ENCODE data around the gene SELENOF. TPM values are rescaled to one million over a fixed set of nuclear protein-coding genes. Genes with fewer than 3 reads are reported as not detected.

SELENOF gene
- total and polyA plus RNA-seq, 10 of the 15 experiments (the other 5 are each of a cell fraction or from before 2014, with no cell fraction given): 98.7 to 254 (median 172) TPM

DNA sequence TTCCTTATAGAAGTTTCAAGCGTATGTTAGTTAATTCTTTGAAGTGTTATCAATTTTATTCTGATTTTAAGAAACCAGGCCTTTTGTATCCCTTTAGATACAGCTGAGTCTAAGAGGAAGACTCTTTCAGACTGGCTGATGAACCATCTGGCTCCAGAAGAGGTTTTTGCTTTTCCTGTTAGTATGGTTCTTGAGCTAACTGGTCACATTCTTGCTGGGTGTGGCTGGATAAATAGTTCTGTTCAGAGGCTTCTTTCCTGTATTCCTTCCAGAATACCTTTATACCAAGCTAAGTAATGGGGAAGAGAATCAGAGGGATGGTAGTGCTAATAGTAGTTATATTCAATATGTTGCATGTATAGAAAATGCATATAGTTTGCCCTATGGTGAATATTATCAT lies 13.0 kb upstream of the SELENOF start:
- RAD21 ChIA-PET (ENCODE audit: unreplicated experiment): no interaction called here

More for the DNA sequence above, 13.0 kb upstream of the SELENOF start:
- no TSS peak for BruUV-seq (replicated peaks)
- Histone ChIP-seq H3K4me3 (no peak overlapping the region), H3K27me3 (replicated peaks in 1 of 2; ENCODE audit: control insufficient read depth in 2 of 2, insufficient read depth in 2 of 2, low read length in 1 of 2) (no peaks in the 10 kb centered on the region), H3K4me1 (ENCODE audit: control insufficient read depth, insufficient read depth, low read length) (no peaks in the 10 kb centered on the region), H3K9ac (ENCODE audit: control insufficient read depth, insufficient read depth, low read length) (no peak overlapping the region), H2AFZ (ENCODE audit: control insufficient read depth, low read depth, low read length) (no peak overlapping the region), H3K36me3 (ENCODE audit: control insufficient read depth in 2 of 2, insufficient read depth in 2 of 2, low read length in 1 of 2) (no peaks in the 10 kb centered on the region), H3K9me3 (replicated peaks; ENCODE audit: control insufficient read depth, insufficient read depth, low read length) (peaks cover 19% of the 10 kb centered on the region), H3K4me2 (ENCODE audit: control insufficient read depth, insufficient read depth) (no peak overlapping the region), H3K79me2 (ENCODE audit: control insufficient read depth, insufficient read depth, low read length) (peaks cover 54% of the 10 kb centered on the region), H4K20me1 (ENCODE audit: control insufficient read depth, insufficient read depth) (no peaks in the 10 kb centered on the region), H3K27ac (ENCODE audit: control insufficient read depth, insufficient read depth) (no peak overlapping the region)
- TF ChIP-seq HCFC1 (IDR thresholded peaks at IDR 0.05; ENCODE audit: low read length) (no peak), BRCA1 (IDR thresholded peaks at IDR 0.05; ENCODE audit: low read depth, low read length) (no peak), MXI1 (IDR thresholded peaks at IDR 0.05; ENCODE audit: low read depth, low read length) (no peak), RUNX3 (IDR thresholded peaks at IDR 0.05; ENCODE audit: low read length) (no peak), MYC (IDR thresholded peaks at IDR 0.05; ENCODE audit: insufficient read depth, insufficient read length, insufficient replicate concordance, low read length, severe bottlenecking) (no peak), MTA2 (IDR thresholded peaks at IDR 0.05; ENCODE audit: low read depth) (no peak), ZZZ3 (IDR thresholded peaks at IDR 0.05; ENCODE audit: control insufficient read depth, insufficient read length, low read depth) (no peak), RAD51 (IDR thresholded peaks at IDR 0.05) (no peak), YBX1 (IDR thresholded peaks at IDR 0.05) (no peak), ELK1 (IDR thresholded peaks at IDR 0.05; ENCODE audit: low read depth, low read length) (no peak), JUNB (IDR thresholded peaks at IDR 0.05) (no peak), SUZ12 (IDR thresholded peaks at IDR 0.05; ENCODE audit: unreplicated experiment) (no peak), HDGF (IDR thresholded peaks at IDR 0.05) (no peak), FOS (IDR thresholded peaks at IDR 0.05; ENCODE audit: borderline replicate concordance, extremely low read depth, insufficient read length) (no peak), CUX1 (IDR thresholded peaks at IDR 0.05; ENCODE audit: insufficient replicate concordance, low read depth, low read length) (no peak)
- TF ChIP-seq, protein P1, sequence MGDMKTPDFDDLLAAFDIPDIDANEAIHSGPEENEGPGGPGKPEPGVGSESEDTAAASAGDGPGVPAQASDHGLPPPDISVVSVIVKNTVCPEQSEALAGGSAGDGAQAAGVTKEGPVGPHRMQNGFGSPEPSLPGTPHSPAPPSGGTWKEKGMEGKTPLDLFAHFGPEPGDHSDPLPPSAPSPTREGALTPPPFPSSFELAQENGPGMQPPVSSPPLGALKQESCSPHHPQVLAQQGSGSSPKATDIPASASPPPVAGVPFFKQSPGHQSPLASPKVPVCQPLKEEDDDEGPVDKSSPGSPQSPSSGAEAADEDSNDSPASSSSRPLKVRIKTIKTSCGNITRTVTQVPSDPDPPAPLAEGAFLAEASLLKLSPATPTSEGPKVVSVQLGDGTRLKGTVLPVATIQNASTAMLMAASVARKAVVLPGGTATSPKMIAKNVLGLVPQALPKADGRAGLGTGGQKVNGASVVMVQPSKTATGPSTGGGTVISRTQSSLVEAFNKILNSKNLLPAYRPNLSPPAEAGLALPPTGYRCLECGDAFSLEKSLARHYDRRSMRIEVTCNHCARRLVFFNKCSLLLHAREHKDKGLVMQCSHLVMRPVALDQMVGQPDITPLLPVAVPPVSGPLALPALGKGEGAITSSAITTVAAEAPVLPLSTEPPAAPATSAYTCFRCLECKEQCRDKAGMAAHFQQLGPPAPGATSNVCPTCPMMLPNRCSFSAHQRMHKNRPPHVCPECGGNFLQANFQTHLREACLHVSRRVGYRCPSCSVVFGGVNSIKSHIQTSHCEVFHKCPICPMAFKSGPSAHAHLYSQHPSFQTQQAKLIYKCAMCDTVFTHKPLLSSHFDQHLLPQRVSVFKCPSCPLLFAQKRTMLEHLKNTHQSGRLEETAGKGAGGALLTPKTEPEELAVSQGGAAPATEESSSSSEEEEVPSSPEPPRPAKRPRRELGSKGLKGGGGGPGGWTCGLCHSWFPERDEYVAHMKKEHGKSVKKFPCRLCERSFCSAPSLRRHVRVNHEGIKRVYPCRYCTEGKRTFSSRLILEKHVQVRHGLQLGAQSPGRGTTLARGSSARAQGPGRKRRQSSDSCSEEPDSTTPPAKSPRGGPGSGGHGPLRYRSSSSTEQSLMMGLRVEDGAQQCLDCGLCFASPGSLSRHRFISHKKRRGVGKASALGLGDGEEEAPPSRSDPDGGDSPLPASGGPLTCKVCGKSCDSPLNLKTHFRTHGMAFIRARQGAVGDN (IDR thresholded peaks at IDR 0.05): no peak
- WGBS (ENCODE audit: insufficient coverage, insufficient replicate concordance, low lambda C conversion rate, missing lambda C conversion rate): 100% methylated on average over 1 of the region's 1 CpG
- in situ Hi-C loops (cut with MboI) (no loop called here), intact Hi-C loops (cut with micrococcal nuclease; ENCODE audit: unreplicated experiment) (no loop called here)
- SMC1A ChIA-PET (ENCODE audit: uncharacterized antibody, unreplicated experiment): interaction anchor here (0.9 to 2.1 kb wide), 3 partner anchors 12 to 13 kb away, joined by 3 to 17 read pairs (median 6); partner anchors contain the start of genes HS2ST1 and SELENOF
- POLR2A ChIA-PET: interaction anchor here (0.8 to 1.9 kb wide), 2 partner anchors 11 to 12 kb away, joined by 4 to 13 read pairs; partner anchors contain the start of genes HS2ST1 and SELENOF
- ATAC-seq (no peak), FAIRE-seq (no peak), DNase-seq (ENCODE audit: low read depth, low spot score) (no peak)
- CTCF ChIA-PET: interaction anchor here (1.0 kb wide), 1 partner anchor 11 kb away, joined by 6 read pairs; no protein-coding TSS in a partner anchor
